WTC11 (cell line): ENCODE results near the gene NFATC3. TPM values are rescaled to one million over a fixed set of nuclear protein-coding genes. Genes with fewer than 3 reads are reported as not detected.
A peak's percentile ranks its signal among the peaks of the same experiment; 100 is the strongest.

Experiments used
- ATAC-seq: fragments of 200-7000 bp; cut with Tn5 transposase; 2 replicates; pipeline ENCODE4 v1.10.0; 2021; ENCODE audit warnings: mild to moderate bottlenecking, moderate library complexity
- CTCF ChIA-PET: fragments of 300-600 bp; sonication (Branson Sonifier 250); formaldehyde crosslinking; loops from one replicate; lab custom pipeline; 2021; ENCODE audit warnings: antibody characterized with exemption; lab: Charles Lee
- POLR2A ChIA-PET: fragments of 350-600 bp; sonication (Branson Sonifier 250); formaldehyde crosslinking; loops from one replicate; lab custom pipeline; 2021; ENCODE audit warnings: antibody characterized with exemption; lab: Charles Lee
- DNase-seq: peaks from one replicate; pipeline ENCODE4 v3.0.0; 2021; ENCODE audit warnings: low spot score
- H3K27ac Mint-ChIP-seq: 2 replicates; pipeline ENCODE4 v1.8.0; 2021; ENCODE audit warnings: mixed read lengths
- H3K27me3 Mint-ChIP-seq: 2 replicates; pipeline ENCODE4 v1.8.0; 2021; ENCODE audit warnings: low read depth, mild to moderate bottlenecking, moderate library complexity, mixed read lengths
- H3K36me3 Mint-ChIP-seq: 2 replicates; pipeline ENCODE4 v1.8.0; 2021; ENCODE audit warnings: mixed read lengths
- H3K4me1 Mint-ChIP-seq: 2 replicates; pipeline ENCODE4 v1.8.0; 2022; ENCODE audit warnings: mixed read lengths
- H3K4me3 Mint-ChIP-seq: 2 replicates; pipeline ENCODE4 v1.8.0; 2021; ENCODE audit warnings: mild to moderate bottlenecking, moderate library complexity, mixed read lengths
- H3K9me3 Mint-ChIP-seq: 2 replicates; pipeline ENCODE4 v1.8.0; 2021; ENCODE audit warnings: mixed read lengths
- ARID4B ChIP-seq: sonication (generic); formaldehyde crosslinking; IDR thresholded peaks from 2 replicates; pipeline ENCODE4 v1.8.0; 2023; ENCODE audit warnings: missing genetic modification reagents, mild to moderate bottlenecking, borderline replicate concordance
- ATF1 ChIP-seq: sonication (generic); formaldehyde crosslinking; IDR thresholded peaks from 2 replicates; pipeline ENCODE4 v1.8.1; 2023; ENCODE audit warnings: mild to moderate bottlenecking, moderate library complexity, missing genetic modification reagents
- CBFB ChIP-seq: sonication (generic); formaldehyde crosslinking; IDR thresholded peaks from 2 replicates; pipeline ENCODE4 v1.8.1; 2022; ENCODE audit warnings: mild to moderate bottlenecking, low read depth, missing genetic modification reagents
- CREM ChIP-seq: sonication (generic); formaldehyde crosslinking; IDR thresholded peaks from 2 replicates; pipeline ENCODE4 v1.8.1; 2022; ENCODE audit warnings: mild to moderate bottlenecking, missing genetic modification reagents, moderate library complexity
- CTCF ChIP-seq: fragments of 200-600 bp; IDR thresholded peaks from 2 replicates; pipeline ENCODE4 v1.8.0; 2022; ENCODE audit warnings: antibody characterized with exemption
- FOXK1 ChIP-seq: sonication (generic); formaldehyde crosslinking; IDR thresholded peaks from 2 replicates; pipeline ENCODE4 v1.8.0; 2022; ENCODE audit warnings: mild to moderate bottlenecking, moderate library complexity, missing genetic modification reagents
- FOXP4 ChIP-seq: sonication (generic); formaldehyde crosslinking; IDR thresholded peaks from 2 replicates; pipeline ENCODE4 v1.8.0; 2022; ENCODE audit warnings: mild to moderate bottlenecking, missing genetic modification reagents
- HMGA2 ChIP-seq: fragments of 250-450 bp; sonication (Bioruptor Pico); IDR thresholded peaks from 2 replicates; pipeline ENCODE4 v1.4.0; 2021; ENCODE audit warnings: mild to moderate bottlenecking, moderate library complexity
- JUN ChIP-seq: sonication (generic); formaldehyde crosslinking; IDR thresholded peaks from 2 replicates; pipeline ENCODE4 v1.8.0; 2023; ENCODE audit warnings: mild to moderate bottlenecking, missing genetic modification reagents
- MXD4 ChIP-seq: fragments of 250-450 bp; sonication (Bioruptor Pico); IDR thresholded peaks from 2 replicates; pipeline ENCODE4 v1.8.0; 2021; ENCODE audit warnings: mild to moderate bottlenecking, moderate library complexity, borderline replicate concordance
- NR2C2 ChIP-seq: sonication (generic); formaldehyde crosslinking; IDR thresholded peaks from 2 replicates; pipeline ENCODE4 v1.8.0; 2022; ENCODE audit warnings: mild to moderate bottlenecking, missing genetic modification reagents
- USF2 ChIP-seq: sonication (generic); formaldehyde crosslinking; IDR thresholded peaks from 2 replicates; pipeline ENCODE4 v1.8.1; 2023; ENCODE audit warnings: mild to moderate bottlenecking, missing genetic modification reagents, moderate library complexity
- ZBTB21 ChIP-seq: sonication (generic); formaldehyde crosslinking; IDR thresholded peaks from 2 replicates; pipeline ENCODE4 v1.8.1; 2023; ENCODE audit warnings: mild to moderate bottlenecking, missing genetic modification reagents, borderline replicate concordance
- ZBTB43 ChIP-seq: sonication (generic); formaldehyde crosslinking; IDR thresholded peaks from 2 replicates; pipeline ENCODE4 v1.8.1; 2023; ENCODE audit warnings: mild to moderate bottlenecking, missing genetic modification reagents
- ZNF512 ChIP-seq: sonication (generic); formaldehyde crosslinking; IDR thresholded peaks from 2 replicates; pipeline ENCODE4 v1.8.1; 2022; ENCODE audit warnings: missing genetic modification reagents, borderline replicate concordance
- ZNF532 ChIP-seq: fragments of 250-450 bp; sonication (Bioruptor Pico); IDR thresholded peaks from 2 replicates; pipeline ENCODE4 v1.9.0; 2021; ENCODE audit warnings: mild to moderate bottlenecking, borderline replicate concordance
- ZNF671 ChIP-seq: fragments of 250-450 bp; sonication (Bioruptor Pico); IDR thresholded peaks from 2 replicates; pipeline ENCODE4 v1.8.0; 2021; ENCODE audit warnings: mild to moderate bottlenecking
- total RNA-seq: library from RNA; stranded (reverse); gene quantifications from 3 replicates; pipeline ENCODE4 v1.2.3, GENCODE V29; 2021

The NFATC3 gene
- total RNA-seq, 1 experiment from 2014 or later, result 34.6 TPM

GRCh38 chr16:68244903-68245853 is 160.0 kb downstream of the NFATC3 start, which contains the start of gene PLA2G15 (continued):
- TF ChIP-seq CREM (CRISPR knock-in tag) (0 out of 2 replicates have a peak, but pooled peaks have one; percentile 49), ZNF512 (CRISPR knock-in tag) (no peak), FOXK1 (CRISPR knock-in tag) (peak; percentile 55; the same call in 1 of the 2 replicates), ZBTB43 (0 out of 2 replicates have a peak, but pooled peaks have one; percentile 56), MXD4 (CRISPR knock-in tag) (no peak)

- H3K27ac Mint-ChIP-seq, result no peak overlapping the region
- no peak for TF ChIP-seq ZBTB21 (CRISPR knock-in tag)
- TF ChIP-seq ZNF532, result no peak
- no peak for TF ChIP-seq FOXP4
- TF ChIP-seq ATF1 (CRISPR knock-in tag), result no peak
- TF ChIP-seq ARID4B (CRISPR knock-in tag), result no peak
- TF ChIP-seq CBFB (CRISPR knock-in tag), result no peak
- TF ChIP-seq NR2C2 (CRISPR knock-in tag), result no peak
- no peak for TF ChIP-seq ZNF671 (CRISPR knock-in tag)
- TF ChIP-seq HMGA2, result no peak
- TF ChIP-seq JUN (CRISPR knock-in tag), result no peak
- TF ChIP-seq CTCF, result no peak
- TF ChIP-seq USF2 (CRISPR knock-in tag), result no peak
These were observed 161.0 kb downstream of the NFATC3 start for GRCh38 chr16:68246121-68246520.

More at GRCh38 chr16:68246121-68246520, 161.0 kb downstream of the NFATC3 start:
- Mint-ChIP-seq H3K36me3 (0 out of 2 replicates have a peak, but pooled peaks cover 4% of the 10 kb centered on the region), H3K27me3 (peaks cover 37% of the 10 kb centered on the region), H3K9me3 (no peaks in the 10 kb centered on the region), H3K4me3 (peak overlapping the region; percentile 87), H3K4me1 (peaks cover 5% of the 10 kb centered on the region)
- ChIA-PET CTCF (interaction anchor here (1.3 to 2.8 kb wide), 2 partner anchors 18 to 152 kb away, joined by 4 to 28 read pairs; partner anchors contain the start of gene SLC7A6), POLR2A (no interaction called here)
- ATAC-seq, result no peak
- DNase-seq, result no peak
